CD4-positive, alpha-beta T cell treated with Interleukin-21 for 1 hour (primary cell): ENCODE measurements around the gene ADORA2B.
"Not testable (repeated sequence)": the region's sequence is repeated elsewhere in the genome, so short reads cannot be mapped to it uniquely, and the experiment has no call there.

ENCODE experiments used
- DNase-seq: peaks from one replicate; pipeline ENCODE4 v3.0.0-alpha.2; 2020

The ADORA2B gene

DNA sequence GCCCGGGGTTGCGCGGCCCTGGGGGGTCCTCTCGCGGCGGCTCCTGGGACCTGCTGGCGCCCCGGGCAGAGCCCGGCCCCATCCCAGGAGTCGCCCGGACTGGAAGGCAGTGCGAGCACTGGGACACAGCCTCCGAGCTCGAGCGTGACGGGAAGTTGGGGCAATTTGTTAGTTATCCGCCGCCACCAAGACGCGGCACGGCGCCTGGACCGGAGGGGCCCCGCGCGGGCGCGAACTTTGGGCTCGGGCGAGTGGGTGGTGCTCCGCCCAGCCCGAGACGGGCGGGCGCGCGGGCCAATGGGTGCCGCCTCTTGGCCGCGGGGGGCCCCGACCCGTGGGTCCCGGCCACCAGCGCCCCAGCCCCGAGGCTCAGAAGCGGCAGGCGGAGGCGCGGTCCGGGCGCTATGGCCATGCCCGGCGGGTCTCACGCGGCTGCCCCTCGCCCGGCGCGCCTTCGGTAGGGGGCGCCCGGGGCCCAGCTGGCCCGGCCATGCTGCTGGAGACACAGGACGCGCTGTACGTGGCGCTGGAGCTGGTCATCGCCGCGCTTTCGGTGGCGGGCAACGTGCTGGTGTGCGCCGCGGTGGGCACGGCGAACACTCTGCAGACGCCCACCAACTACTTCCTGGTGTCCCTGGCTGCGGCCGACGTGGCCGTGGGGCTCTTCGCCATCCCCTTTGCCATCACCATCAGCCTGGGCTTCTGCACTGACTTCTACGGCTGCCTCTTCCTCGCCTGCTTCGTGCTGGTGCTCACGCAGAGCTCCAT lies at the start of gene ADORA2B:
TSS of gene ADORA2B (plus strand) at position 372 of the 768 bp plus-strand sequence. CDS start at position 491, 119 bp downstream.
- DNase-seq: peak; percentile 23

DNA sequence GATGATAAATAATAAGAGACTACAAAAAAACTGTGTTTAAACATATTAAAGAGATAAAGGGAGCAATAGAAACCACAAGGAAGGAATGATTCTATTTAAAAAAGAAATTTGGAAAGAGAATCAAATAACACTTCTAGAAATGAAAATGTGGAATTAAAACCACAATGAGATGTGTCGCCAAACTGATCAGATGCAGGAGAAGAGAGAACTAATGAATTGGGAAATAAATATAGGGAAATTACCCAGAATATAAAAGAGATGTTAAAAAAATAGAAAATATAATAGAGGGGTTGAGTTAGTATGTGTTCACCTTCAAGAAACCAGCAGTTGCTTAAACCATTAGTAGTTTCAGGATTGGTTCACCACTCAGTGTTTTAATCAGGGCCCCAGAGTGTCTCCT lies 48.7 kb upstream of the ADORA2B start:
- DNase-seq: no peak

DNA sequence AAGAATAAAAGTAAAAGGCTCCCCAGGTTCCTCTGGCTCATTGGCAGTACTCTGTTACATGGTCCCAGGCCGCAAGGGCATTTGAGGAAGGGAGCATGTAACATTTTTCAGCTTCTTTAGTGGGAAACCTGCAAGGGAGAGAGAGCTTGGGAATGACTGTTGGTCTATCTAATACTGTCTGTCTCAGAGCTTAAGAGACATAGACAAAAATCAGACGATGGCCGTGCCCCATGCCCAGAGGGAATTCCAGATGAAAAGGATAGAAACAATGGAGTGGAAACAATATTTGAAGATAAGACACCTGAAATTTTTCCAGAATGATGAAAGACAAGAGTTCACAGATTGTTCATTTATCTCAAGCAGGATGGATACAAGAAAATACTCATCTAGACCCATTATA lies 48.1 kb upstream of the ADORA2B start:
- DNase-seq: no peak

DNA sequence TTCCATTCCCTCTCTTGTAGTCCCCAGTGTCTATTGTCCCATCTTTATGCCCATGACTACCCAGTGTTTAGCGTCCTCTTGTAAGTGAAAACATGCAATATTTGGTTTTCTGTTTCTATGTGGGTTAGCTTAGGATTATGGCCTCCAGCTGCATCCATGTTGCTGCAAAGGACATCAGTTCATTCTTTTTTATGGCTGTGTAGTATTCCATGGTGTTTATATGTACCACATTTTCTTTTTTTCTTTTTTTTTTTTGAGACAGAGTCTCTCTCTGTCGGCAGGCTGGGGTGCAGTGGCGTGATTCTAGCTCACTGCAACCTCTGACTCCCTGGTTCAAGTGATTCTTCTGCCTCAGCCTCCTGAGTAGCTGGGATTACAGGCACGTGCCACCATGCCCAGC lies 45.3 kb upstream of the ADORA2B start:
- DNase-seq: not testable (repeated sequence)

DNA sequence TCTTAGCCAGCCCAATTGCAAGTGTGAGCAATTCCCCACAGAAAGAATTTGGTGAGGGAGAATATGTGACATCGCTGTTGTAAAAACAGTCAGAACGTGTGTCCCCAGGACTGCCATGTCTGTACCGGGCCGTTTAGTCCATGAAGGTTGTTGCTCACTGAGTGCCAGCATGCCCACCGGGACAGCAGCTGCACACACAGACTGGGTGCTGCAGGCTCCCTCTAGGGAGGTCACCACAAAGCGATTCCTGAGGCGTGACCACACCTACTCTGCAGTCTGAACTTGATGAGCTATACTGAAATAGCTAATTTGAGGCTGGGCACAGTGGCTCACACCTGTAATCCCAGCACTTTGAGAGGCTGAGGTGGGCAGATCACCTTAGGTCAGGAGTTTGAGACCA lies 44.1 kb upstream of the ADORA2B start:
- no peak for DNase-seq

DNA sequence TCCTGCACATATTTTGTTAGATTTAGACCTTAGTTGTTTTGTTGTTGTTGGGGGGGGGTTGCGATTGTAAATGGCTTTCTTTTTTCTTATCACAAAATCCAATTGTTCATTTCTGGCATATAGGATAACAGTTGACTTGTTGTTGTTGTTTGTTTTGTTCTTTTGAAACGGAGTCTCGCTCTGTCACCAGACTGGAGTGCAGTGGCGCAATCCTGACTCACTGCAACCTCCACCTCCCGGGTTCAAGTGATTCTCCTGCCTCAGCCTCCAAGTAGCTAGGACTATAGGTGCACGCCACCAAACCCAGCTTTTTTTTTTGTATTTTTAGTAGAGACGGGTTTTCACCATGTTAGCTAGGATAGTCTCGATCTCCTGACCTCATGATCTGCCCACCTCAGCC lies 39.7 kb upstream of the ADORA2B start:
- not testable (repeated sequence) for DNase-seq

DNA sequence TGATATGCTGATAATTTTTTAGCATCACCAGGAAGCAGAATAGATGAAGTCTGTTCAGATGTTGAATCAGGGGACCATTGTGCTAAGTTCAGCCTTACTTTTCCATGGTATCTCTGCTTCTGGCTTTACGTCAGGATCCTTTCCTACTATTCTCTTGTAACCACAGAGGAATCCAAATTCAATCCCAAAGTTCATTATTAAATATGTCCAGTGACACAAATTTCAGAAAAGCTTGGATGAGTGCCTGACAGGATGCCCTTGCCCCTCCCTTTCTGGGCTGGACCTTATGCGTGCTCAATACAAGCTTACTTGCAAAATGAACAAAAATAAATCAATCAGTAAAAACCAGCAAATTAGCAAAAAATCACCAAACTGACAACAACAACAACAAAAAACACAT lies 37.6 kb upstream of the ADORA2B start:
- DNase-seq: no peak

DNA sequence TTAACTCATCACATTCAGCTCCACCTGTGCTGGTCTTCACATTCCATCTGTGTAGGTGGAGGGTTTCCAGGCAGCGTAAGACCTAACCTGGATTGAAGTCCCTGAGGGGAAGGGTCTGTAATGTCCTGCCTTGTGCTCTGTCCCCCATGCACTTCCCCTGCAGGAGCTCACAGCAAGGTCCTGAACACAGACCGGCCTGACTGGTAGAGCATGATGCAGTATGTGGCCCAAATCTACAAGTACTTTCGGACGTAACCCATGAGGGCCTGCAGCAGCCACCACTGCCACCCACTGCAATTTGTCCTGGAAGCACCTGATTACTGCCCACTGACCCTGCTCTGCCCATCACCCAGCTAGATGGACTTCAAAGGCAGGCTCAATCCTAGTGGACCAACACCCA lies 36.6 kb upstream of the ADORA2B start:
- DNase-seq: no peak

DNA sequence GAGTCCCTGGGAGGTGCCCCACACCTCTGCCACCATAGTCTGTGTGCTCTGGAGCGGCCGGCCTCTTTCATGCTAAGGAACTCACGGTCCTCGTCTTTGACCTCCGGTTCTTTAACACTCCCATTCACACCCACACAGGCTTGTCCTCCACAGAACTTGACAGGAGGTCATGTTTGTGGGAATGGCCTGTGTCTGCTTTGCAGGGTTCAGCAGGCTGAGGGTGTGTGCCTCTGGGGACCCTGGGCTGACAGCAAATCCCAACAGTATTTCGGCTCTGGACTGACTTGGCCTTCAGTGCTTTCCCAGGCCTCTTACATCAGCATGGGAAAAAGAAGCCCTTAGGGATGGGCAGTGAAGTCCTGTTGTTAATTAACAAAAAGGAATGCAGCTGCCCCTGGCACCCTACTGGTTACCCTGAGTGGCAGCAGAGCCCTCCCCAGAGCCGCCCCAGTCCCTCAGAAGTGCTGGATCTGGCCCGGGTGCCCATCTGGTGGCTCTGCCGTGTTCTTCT lies 35.4 kb upstream of the ADORA2B start:
- DNase-seq: no peak

DNA sequence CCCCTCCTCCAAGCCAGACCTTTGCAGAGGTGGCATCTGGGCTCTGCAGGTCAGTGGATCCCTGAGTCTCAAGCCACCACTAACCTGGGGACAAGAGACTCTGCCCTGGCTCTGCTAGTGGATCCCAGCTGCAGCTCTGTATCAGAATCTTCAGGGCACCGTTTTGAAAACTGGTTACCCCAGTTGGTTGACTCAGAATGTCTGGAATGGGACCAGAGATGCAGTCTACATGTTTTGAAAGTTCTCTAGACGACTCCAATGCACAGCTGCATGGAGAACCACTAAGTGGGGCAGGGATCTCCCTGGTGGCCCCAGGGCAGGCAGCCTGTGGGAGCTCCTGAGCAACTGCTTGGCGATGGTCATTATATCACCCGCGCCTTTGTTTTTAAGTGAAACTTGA lies 34.1 kb upstream of the ADORA2B start:
- DNase-seq: no peak

DNA sequence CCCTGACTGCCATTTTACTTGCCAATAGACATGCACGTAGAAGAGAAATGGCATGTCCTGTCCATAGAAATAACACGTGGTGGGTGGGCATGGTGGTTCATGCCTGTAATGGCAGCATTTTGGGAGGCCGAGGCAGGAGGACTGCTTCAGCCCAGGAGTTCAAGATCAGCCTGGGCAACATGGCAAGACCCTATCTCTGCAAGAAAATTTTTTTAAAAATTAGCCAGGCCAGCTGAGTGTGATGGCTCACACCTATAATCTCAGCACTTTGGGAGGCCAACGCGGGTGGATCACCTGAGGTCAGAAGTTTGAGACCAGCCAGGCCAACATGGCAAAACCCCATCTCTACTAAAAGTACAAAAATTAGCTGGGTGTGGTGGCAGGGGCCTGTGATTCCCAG lies 33.2 kb upstream of the ADORA2B start:
- DNase-seq: not testable (repeated sequence)

DNA sequence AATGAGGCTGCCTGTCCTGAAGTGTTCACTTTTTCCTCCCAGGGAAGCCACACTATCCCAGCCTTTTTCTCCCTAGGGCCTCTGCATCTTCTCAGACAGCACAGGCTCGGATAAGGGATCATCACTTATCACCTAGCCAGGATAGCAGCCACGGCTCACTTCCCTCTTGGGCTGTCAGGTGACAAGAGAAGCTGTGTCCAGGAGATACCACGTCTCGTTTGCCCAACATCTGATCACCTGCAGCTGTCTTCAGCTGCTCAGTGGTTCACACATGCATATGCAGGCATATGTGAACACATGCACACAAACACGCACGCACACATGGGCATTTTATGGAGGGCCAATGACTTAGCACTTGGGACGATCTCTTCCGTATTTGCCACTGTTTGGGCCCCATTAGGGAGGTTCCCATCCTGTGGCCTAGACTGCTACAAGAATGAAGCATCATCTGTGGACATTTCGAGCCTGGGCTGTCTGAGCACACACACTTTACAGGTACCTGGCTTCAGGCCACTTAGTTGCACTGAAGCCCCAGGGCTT lies 32.4 kb upstream of the ADORA2B start:
- DNase-seq: no peak

DNA sequence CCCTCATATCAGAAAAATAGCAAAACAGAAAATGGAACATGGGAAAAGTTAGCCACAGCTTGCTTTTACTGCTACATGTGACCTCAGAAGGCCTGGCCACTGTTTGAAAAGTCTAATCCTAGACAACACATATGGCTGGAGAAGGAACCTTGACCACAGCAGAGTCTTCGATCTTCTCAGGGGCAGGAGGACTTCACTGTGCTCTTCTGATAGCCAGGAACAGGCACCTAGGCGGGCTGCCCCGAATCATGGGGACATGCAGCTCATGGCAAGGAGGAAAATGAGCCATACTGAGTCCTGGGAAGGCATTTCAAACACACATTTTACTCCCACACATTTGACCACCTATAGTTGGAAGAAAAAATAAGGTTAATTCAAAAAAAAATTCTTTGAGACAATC lies 31.1 kb upstream of the ADORA2B start:
- no peak for DNase-seq

DNA sequence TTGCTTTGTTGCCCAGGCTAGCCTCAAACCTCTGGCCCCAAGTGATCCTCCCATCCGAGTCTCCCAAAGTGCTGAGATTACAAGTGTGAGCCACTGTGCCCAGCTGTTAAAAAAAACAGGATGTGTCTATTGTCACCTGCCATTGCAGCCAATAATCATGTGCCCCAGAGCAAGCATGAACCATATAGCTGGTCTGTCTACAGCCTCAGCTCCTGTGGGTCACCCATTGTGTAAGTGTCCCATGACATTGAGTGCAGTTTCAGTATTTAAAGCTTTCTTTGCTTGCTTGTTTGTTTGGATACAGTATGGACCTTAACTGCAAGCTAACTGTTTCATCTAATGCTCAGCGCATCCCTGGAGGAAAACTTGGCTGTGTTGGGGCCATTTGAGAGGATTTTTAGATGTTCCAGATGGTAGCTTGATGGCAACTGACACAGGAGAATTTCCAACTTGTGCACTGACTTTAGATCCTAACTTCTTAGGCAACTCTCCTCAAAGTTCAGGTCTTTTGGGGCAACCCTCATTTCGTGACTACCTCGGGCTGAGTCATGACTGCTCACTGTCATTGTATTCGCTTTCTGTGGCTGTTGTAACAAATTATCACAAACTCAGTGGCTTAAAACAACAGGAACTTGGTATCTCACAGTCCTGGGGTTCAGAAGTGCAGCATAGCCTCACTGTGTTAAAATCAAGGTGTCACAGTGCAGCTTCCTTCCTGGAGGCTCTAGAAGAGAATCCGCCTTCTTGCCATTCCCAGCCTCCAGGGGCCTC lies 30.3 kb upstream of the ADORA2B start:
- no peak for DNase-seq

DNA sequence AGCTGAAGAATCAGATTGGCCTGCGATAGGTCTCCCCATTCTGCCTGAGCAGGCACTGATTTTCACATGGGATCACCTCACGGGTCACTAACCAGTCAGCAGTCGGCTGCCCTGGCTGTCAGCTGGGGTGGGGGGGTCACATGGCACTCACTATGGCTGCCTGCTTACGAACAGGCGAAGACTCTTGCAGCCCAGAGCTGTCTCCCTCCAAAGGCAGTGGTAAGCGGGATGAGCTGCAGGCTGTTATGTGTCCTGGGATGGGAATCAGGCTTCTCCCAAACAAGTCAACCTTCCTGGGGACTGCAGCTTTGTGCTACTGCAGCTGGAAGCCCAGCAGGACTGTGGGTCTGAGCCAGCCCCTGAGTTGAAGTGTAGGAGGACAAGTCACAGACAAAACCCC lies 29.0 kb upstream of the ADORA2B start:
- no peak for DNase-seq

DNA sequence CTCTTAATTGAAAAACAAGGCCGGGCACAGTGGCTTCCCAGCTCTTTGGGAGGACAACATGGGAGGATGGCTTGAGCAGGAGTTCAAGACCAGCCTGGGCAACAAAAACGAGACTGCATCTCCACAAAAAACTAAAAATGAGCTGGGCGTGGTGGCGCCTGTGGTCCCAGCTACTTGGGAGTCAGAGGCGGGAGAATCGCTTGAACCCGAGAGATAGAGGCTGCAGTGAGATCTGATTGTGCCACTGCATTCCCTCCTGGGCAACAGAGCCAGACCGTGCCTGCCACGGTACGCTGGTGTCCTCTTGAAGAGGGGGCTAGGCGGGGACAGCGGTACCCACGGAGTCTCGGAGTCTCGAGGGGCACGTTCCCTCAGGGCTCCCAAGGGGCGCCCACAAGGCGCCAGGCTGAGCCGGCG lies 27.9 kb upstream of the ADORA2B start:
- no peak for DNase-seq

DNA sequence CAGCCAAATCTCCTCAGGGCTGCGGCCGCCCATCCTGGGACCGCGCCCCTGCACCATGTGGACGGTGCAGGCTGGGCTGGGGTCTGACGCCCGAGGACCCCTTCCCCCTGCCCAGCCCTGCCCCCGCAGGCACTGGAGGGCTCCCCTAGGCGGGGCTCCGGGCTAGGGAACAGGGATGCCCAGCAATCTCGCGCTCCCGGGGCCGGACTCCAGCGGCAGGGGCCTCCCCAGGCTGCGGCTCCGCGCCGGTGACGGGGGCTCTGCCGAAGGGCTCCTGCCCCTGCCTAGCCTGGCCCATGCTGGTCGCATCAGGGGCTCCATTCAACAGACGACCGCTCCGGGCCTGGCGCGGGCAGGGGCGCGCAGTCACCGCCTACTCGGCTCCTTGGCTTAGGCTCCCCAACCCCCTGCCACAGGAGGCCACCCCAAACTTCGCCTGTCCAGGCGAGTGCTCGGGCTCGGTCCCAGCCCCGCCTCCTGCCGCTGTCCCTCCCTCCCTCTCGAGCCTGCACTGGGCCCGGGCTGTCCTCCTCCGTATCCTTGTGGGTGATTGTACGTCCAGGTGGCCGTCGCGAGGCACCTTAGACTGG lies 27.4 kb upstream of the ADORA2B start:
- DNase-seq: no peak

DNA sequence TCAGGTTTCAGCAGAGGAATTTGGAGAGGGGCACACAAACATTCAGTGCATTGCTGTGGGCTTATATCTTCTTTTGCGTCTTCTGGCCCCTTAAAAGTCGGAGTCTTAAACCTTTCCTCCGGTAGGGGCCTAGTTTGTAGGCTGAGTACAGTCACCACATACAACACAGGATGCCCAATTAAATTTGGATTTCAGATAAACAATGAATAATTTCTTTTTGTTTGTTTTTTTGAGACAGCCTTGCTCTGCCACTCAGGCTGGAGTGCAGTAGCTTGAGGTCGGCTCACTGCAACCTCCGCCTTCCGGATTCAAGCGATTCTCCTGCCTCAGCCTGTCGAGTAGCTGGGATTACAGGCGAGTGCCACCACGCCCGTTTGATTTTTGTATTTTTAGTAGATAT lies 26.7 kb upstream of the ADORA2B start:
- no peak for DNase-seq

DNA sequence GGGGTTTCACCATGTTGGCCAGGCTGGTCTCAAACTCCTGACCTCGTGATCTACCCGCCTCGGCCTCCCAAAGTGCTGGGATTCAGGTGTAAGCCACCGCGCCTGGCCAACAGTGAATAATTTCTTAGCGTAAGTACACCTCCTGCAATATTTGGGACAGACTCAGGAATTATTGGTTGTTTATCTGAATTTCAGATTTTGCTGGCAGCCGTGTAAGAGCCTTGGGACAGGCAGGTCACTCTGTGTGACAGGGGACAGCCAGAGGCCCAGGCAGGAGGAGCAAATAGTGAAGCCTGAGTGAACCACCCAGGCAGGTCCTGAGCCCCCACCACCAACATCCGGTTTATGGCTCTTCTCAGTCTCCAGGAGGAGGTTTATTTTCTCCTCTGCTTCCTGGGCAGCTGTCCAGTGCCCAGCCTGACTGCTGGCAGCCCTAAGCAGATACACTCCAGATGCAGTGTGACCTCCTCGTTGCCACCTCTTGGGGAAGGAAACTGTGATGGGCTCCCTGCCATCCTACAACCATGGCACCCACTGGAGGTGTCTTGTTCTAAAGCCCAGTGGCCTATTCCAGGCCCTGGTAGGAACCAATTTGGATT lies 26.2 kb upstream of the ADORA2B start:
- DNase-seq: no peak

DNA sequence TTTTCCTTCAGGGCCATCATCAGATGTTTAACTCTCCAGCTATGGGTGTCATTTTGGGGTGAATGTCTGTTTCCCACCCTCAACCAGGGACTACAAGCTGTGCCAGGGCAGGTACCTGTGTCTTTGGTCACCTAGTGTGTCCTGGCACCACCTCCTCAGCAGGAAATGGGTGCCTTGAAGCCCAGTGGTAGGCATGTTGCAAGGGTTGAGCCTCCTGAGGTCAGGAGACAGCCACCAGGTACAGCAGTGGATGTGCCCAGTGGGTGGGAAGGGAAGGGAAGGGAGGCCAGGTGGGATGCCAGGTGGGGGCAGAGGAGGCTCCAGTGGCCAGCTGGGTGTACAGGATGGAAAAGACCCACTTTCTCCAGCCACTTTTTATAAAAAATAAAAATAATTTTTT lies 25.5 kb upstream of the ADORA2B start:
- DNase-seq: no peak

DNA sequence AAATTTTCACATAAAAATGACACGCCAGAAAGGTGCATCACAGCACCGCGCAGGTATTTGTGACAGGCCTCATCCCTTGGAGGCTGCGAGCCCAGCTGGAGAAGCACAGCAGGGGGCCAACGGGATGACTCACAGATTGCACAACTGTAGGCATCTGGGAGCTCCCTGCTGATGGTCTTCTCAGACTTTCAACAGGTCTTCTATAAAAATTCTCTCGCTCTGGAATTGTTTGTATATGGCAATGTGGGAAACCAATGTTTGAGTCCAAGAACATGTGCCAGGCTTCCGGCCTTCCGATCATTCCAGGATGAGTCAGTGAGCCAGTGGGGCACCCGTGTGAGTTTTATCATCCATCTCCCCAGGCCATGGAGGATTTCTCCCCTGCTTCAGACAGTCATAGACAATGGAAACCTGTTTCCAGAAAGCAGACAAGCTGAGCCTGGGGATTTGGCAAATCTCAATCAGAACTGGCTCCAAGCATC lies 24.1 kb upstream of the ADORA2B start:
- DNase-seq: no peak

DNA sequence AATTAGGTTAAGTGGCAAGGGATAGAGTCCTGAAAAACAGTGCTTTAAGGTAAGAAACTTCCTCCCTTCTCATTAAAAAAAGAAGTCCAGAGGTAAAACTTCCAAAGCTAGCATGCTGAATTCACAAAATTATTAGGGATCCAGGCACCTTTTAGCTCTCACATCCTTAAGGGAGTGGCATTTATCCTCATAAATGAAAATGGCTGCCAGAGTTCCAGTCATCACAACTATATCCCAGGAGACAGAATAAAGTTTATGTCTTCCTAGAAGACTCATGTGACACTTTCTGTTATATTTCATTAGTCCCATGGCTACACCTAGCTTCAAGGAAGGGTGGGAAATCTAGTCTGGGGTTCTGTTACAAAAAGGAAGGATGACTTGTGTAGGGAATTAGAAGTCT lies 23.3 kb upstream of the ADORA2B start:
- no peak for DNase-seq

DNA sequence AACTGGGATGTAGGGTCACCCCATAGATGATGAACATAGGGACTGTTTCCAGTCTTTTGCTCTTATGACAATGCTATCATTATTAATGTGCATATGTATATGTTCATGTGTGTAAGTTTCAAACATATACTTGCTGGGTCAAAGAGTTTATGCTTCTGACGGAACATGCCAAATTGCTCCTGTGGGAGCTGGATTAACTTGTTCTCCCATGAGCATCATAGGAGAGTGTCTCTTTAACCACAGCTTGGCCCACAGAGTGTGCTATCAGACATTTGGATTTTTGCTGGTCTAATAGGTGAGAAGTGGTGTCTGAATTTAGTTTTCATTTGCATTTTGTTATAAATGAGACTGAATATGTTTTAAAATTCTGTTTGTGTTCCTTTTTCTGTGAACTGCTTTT lies 22.3 kb upstream of the ADORA2B start:
- DNase-seq: no peak
